IMR-90 (cell line): ENCODE measurements around the gene STAP2. TPM values are rescaled to one million over a fixed set of nuclear protein-coding genes. Genes with fewer than 3 reads are reported as not detected.

Experiments used
- ATAC-seq: fragments of 200-7000 bp; cut with Tn5 transposase; 2 replicates; pipeline ENCODE4 v1.9.1; 2020; ENCODE audit warnings: low read depth, mild to moderate bottlenecking, moderate library complexity
- BruUV-seq: library from RNA; stranded (reverse); fragments of 400-500 nt; replicated peaks from 2 replicates; lab custom pipeline; 2021; lab: Mats Ljungman, UMichigan
- CTCF ChIA-PET: fragments of 300-600 bp; formaldehyde crosslinking; extraction: SDS; loops from one replicate; lab custom pipeline; 2021; ENCODE audit warnings: antibody characterized with exemption; lab: Yijun Ruan, JAX
- POLR2A ChIA-PET: fragments of 300-600 bp; sonication (Branson Sonifier 250); formaldehyde crosslinking; loops from one replicate; lab custom pipeline; 2022; ENCODE audit warnings: antibody characterized with exemption; ENCODE audit not compliant: unreplicated experiment; lab: Charles Lee
- DNase-seq: peaks from one replicate; pipeline ENCODE4 v3.0.0; 2013
- H2AFZ ChIP-seq: replicated peaks from 2 replicates; pipeline ENCODE3; 2013; ENCODE audit warnings: low read length, mild to moderate bottlenecking; ENCODE audit not compliant: poor library complexity
- H2AK5ac ChIP-seq: 2 replicates; pipeline ENCODE4 v1.6.1; 2013; ENCODE audit warnings: low read depth, low read length, inconsistent platforms
- H2AK9ac ChIP-seq: replicated peaks from 2 replicates; pipeline ENCODE3; 2013; ENCODE audit warnings: mild to moderate bottlenecking, low read depth, low read length, moderate library complexity; ENCODE audit not compliant: poor library complexity
- H2BK120ac ChIP-seq: 2 replicates; pipeline ENCODE4 v1.6.1; 2013; ENCODE audit warnings: low read depth, low read length, inconsistent platforms
- H2BK15ac ChIP-seq: 3 replicates; pipeline ENCODE4 v1.6.1; 2013; ENCODE audit warnings: low read depth, low read length, inconsistent platforms
- H2BK20ac ChIP-seq: 2 replicates; pipeline ENCODE4 v1.6.1; 2013; ENCODE audit warnings: low read depth, mild to moderate bottlenecking, inconsistent platforms, low read length, moderate library complexity
- H2BK5ac ChIP-seq: 2 replicates; pipeline ENCODE4 v1.6.1; 2013; ENCODE audit warnings: mild to moderate bottlenecking, low read depth, low read length, inconsistent platforms; ENCODE audit not compliant: poor library complexity, severe bottlenecking
- H3K14ac ChIP-seq: replicated peaks from 2 replicates; pipeline ENCODE4 v1.6.1; 2013; ENCODE audit warnings: low read depth, low read length, inconsistent platforms
- H3K18ac ChIP-seq: 2 replicates; pipeline ENCODE4 v1.6.1; 2013; ENCODE audit warnings: low read depth, low read length, control low read depth
- H3K23ac ChIP-seq: 2 replicates; pipeline ENCODE4 v1.6.1; 2013; ENCODE audit warnings: low read depth, low read length, inconsistent platforms
- H3K27ac ChIP-seq: 2 replicates; pipeline ENCODE4 v1.5.1; 2013; ENCODE audit warnings: mild to moderate bottlenecking, control low read depth, low read length; ENCODE audit not compliant: insufficient read depth
- H3K27me3 ChIP-seq: 2 replicates; pipeline ENCODE4 v1.6.1; 2013; ENCODE audit warnings: low read length; ENCODE audit not compliant: control insufficient read depth, insufficient read depth
- H3K36me3 ChIP-seq: 2 replicates; pipeline ENCODE4 v1.6.1; 2013; ENCODE audit warnings: low read length, mixed read lengths; ENCODE audit not compliant: control insufficient read depth, insufficient read depth
- H3K4ac ChIP-seq: 2 replicates; pipeline ENCODE4 v1.6.1; 2013; ENCODE audit warnings: low read depth, low read length, inconsistent platforms
- H3K4me1 ChIP-seq: 2 replicates; pipeline ENCODE4 v1.6.1; 2013; ENCODE audit warnings: low read length, mixed read lengths; ENCODE audit not compliant: control insufficient read depth, insufficient read depth
- H3K4me2 ChIP-seq: 2 replicates; pipeline ENCODE4 v1.6.1; 2013; ENCODE audit warnings: low read depth, mild to moderate bottlenecking, control low read depth, low read length, moderate library complexity
- H3K4me3 ChIP-seq: 2 replicates; pipeline ENCODE4 v1.5.1; 2013; ENCODE audit warnings: low read depth, mild to moderate bottlenecking, control low read depth, low read length, moderate library complexity; ENCODE audit not compliant: insufficient read depth
- H3K56ac ChIP-seq: 2 replicates; pipeline ENCODE4 v1.6.1; 2013; ENCODE audit warnings: low read length, inconsistent platforms; ENCODE audit not compliant: insufficient read depth; ENCODE audit errors: extremely low read depth
- H3K79me1 ChIP-seq, 2 experiments: 2 replicates each; pipeline ENCODE4 v1.6.1; 2013; ENCODE audit warnings: low read length in 2 of 2, inconsistent platforms in 1 of 2, low read depth in 1 of 2
- H3K9ac ChIP-seq: 2 replicates; pipeline ENCODE4 v1.6.1; 2013; ENCODE audit warnings: low read depth, low read length, control low read depth
- H3K9me1 ChIP-seq: 2 replicates; pipeline ENCODE4 v1.6.1; 2013; ENCODE audit warnings: low read length, inconsistent platforms; ENCODE audit not compliant: insufficient read depth
- H3K9me3 ChIP-seq: 2 replicates; pipeline ENCODE4 v1.6.1; 2013; ENCODE audit warnings: low read length; ENCODE audit not compliant: control insufficient read depth, insufficient read depth
- H4K20me1 ChIP-seq: 2 replicates; pipeline ENCODE4 v1.6.1; 2013; ENCODE audit warnings: low read length, inconsistent platforms; ENCODE audit not compliant: insufficient read depth
- H4K5ac ChIP-seq: 2 replicates; pipeline ENCODE4 v1.6.1; 2013; ENCODE audit warnings: mild to moderate bottlenecking, low read depth, low read length, control low read depth
- H4K8ac ChIP-seq, 2 experiments: 2 replicates each; pipeline ENCODE4 v1.6.1; 2013; ENCODE audit warnings: low read depth in 2 of 2, low read length in 2 of 2, control low read depth in 1 of 2, inconsistent platforms in 1 of 2
- H4K91ac ChIP-seq: 2 replicates; pipeline ENCODE4 v1.6.1; 2013; ENCODE audit warnings: low read depth, low read length, inconsistent platforms; ENCODE audit not compliant: insufficient read depth
- FOS ChIP-seq: fragments of 150-350 bp; IDR thresholded peaks from 2 replicates; pipeline ENCODE4 v1.6.1; 2016; ENCODE audit warnings: low read depth, low read length
- MAFK ChIP-seq: IDR thresholded peaks from 2 replicates; pipeline ENCODE4 v1.6.1; 2012; ENCODE audit warnings: low read depth, low read length, improper control_type of control experiment
- MXI1 ChIP-seq: IDR thresholded peaks from 2 replicates; pipeline ENCODE4 v1.6.1; 2012; ENCODE audit warnings: low read depth, mild to moderate bottlenecking, low read length, moderate library complexity, borderline replicate concordance
- POLR2A ChIP-seq: IDR thresholded peaks from 2 replicates; pipeline ENCODE4 v1.6.1; 2012; ENCODE audit warnings: mild to moderate bottlenecking, low read depth, low read length
- RAD21 ChIP-seq: IDR thresholded peaks from 2 replicates; pipeline ENCODE4 v1.6.1; 2012; ENCODE audit warnings: low read length, improper control_type of control experiment
- RFX5 ChIP-seq: IDR thresholded peaks from 2 replicates; pipeline ENCODE4 v1.8.0; 2012; ENCODE audit warnings: low read depth, mild to moderate bottlenecking, low read length, moderate library complexity
- WGBS, 2 experiments: methylation state at CpG; one replicate each; pipeline versions ENCODE4 v1.1.5 to v1.1.7; 2013; ENCODE audit warnings: missing lambda C conversion rate in 2 of 2; ENCODE audit not compliant: insufficient read length in 1 of 2; ENCODE audit errors: extremely low coverage in 2 of 2; 5-methylcytosine and 5-hydroxymethylcytosine counted together
- dilution Hi-C: fragments of 300-500 bp; cut with HindIII; formaldehyde crosslinking; loops from one replicate; pipeline ENCODE4 v1.14.3; 2018; ENCODE audit warnings: low sequenced_read_pairs; ENCODE audit not compliant: unreplicated experiment
- in situ Hi-C: fragments of 300-500 bp; cut with MboI; formaldehyde crosslinking; loops from 3 replicates; pipeline ENCODE4 v1.14.3; 2019; ENCODE audit warnings: low sequenced_read_pairs, inconsistent platforms, mixed read lengths
- intact Hi-C: fragments of 100-400 bp; cut with micrococcal nuclease; formaldehyde crosslinking; loops from 2 replicates; pipeline ENCODE4 v1.10.0; 2022
- polyA plus RNA-seq, 3 experiments: library from polyadenylated mRNA; depleted of rRNA; stranded (reverse); fragments of >200 nt; gene quantifications; 2 replicates each; pipeline ENCODE4 v1.2.3, GENCODE V29; 2012; ENCODE audit warnings: low replicate concordance in 1 of 3
- total RNA-seq: library from RNA; depleted of rRNA; stranded (reverse); fragments of >200 nt; gene quantifications from 2 replicates; pipeline ENCODE4 v1.2.3, GENCODE V29; 2012
- TF ChIP-seq, protein P1 (sequence below): fragments of 150-350 bp; IDR thresholded peaks from 2 replicates; pipeline ENCODE4 v1.6.1; 2016; ENCODE audit warnings: low read depth, mild to moderate bottlenecking, low read length, moderate library complexity, borderline replicate concordance

The STAP2 gene
- total and polyA plus RNA-seq, 2 of the 4 experiments (the other 2 are of a cell fraction): 1.3 to 3.4 TPM

- Histone ChIP-seq H2AFZ (peak overlapping the region; percentile 10), H2BK20ac (no peak overlapping the region), H3K4me1 (no peaks in the 10 kb centered on the region), H3K79me1 (no peaks in the 10 kb centered on the region), H3K9ac (no peak overlapping the region), H2BK15ac (no peak overlapping the region), H2AK5ac (no peak overlapping the region), H3K18ac (no peak overlapping the region), H3K27me3 (no peaks in the 10 kb centered on the region; the same call in 1 of the 2 replicates), H3K9me1 (no peaks in the 10 kb centered on the region), H2AK9ac (no peak overlapping the region), H4K5ac (no peak overlapping the region), H3K23ac (no peak overlapping the region), H3K9me3 (peaks cover 3% of the 10 kb centered on the region; the same call in 1 of the 2 replicates), H4K91ac (no peak overlapping the region), H4K20me1 (no peaks in the 10 kb centered on the region), H3K27ac (no peak overlapping the region), H3K4me3 (no peak overlapping the region), H3K4me2 (no peak overlapping the region), H3K36me3 (no peaks in the 10 kb centered on the region), H2BK5ac (no peak overlapping the region), H2BK120ac (no peak overlapping the region), H3K56ac (no peak overlapping the region), H4K8ac (no peak overlapping the region), H3K14ac (no peak overlapping the region), H3K4ac (no peak overlapping the region)
- CTCF ChIA-PET: no interaction called here
- DNase-seq (no peak), ATAC-seq (no peak)
- POLR2A ChIA-PET: no interaction called here
- intact Hi-C loops: no loop called here
- in situ Hi-C loops: no loop called here
- dilution Hi-C loops: no loop called here
- WGBS, 2 experiments: 94% methylated on average over 20 of the region's 37 CpGs; no CpG with 5 or more reads in 1 of the 2 experiments
- TF ChIP-seq POLR2A (no peak), MXI1 (no peak), FOS (no peak), RAD21 (no peak), MAFK (no peak), RFX5 (no peak)
- TF ChIP-seq, protein P1, sequence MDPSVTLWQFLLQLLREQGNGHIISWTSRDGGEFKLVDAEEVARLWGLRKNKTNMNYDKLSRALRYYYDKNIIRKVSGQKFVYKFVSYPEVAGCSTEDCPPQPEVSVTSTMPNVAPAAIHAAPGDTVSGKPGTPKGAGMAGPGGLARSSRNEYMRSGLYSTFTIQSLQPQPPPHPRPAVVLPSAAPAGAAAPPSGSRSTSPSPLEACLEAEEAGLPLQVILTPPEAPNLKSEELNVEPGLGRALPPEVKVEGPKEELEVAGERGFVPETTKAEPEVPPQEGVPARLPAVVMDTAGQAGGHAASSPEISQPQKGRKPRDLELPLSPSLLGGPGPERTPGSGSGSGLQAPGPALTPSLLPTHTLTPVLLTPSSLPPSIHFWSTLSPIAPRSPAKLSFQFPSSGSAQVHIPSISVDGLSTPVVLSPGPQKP: no peak
- BruUV-seq: no TSS peak
These were observed 15.5 kb downstream of the STAP2 start for GRCh38 chr19:4322942-4323665.
